ENCODE results near the gene RPL28. TPM values are rescaled to one million over a fixed set of nuclear protein-coding genes. Genes with fewer than 3 reads are reported as not detected.

Gene RPL28
- total RNA-seq, 1 donor from 2014 or later: 1,017 TPM

DNA sequence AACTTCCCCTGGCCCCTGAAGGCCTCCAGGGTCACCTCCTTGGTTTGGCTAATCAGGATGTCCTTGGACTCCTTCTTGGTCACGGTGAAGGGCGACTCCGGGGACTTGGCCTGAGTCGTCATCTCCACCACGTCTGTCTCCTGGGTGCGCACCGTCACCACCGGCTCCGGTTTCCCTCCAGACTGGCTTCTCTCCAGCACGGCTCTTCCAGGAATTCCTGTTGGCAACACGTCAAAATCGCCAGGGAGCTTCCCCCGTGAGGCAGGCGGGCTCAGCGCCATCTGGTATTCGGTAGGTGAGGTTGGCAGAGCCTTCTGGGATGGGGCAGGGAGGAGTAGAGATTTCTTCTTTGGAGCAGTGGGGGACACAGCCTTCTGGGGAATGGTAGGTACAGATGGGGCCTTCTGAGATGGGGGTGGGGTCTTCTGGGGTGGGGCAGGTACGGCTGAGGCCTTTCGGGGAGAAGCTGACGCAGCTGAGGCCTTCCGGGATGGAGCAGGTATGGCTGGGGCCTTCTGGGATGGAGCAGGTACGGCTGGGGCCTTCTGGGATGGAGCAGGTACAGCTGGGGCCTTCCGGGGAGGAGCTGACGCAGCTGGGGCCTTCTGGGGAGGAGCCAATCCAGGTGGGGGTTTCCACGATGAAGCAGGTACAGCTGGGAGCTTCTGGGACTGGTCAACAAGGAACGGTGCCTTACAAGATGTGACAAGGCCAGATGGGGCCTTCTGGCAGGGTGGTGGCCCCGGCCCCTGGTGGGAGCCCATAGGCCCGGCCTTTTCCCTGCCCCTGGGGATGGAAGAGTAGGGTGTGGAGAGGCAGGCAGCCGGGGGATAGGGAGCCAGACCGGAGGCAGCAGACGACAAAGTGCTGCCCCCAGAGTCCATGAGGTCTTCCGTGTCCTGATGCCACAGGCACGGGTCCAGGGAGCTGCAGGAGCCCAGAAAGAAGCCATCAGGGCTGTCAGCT lies 26.5 kb upstream of the RPL28 start:
- no peaks in the 10 kb centered on the region for H3K36me3 ChIP-seq
- peaks cover 15% of the 10 kb centered on the region for H3K4me1 ChIP-seq
- H4K20me1 ChIP-seq (ENCODE audit: low read depth): no peaks in the 10 kb centered on the region
- Mint-ChIP-seq H3K4me3 (no peak overlapping the region), H3K36me3 (no peaks in the 10 kb centered on the region), H3K4me1 (peaks cover 5% of the 10 kb centered on the region), H3K27me3 (ENCODE audit: insufficient read depth, low read depth) (peaks cover 40% of the 10 kb centered on the region), H3K9me3 (no peaks in the 10 kb centered on the region), H3K27ac (no peak overlapping the region)
- no peak overlapping the region for H3K27ac ChIP-seq
- no peak for DNase-seq (ENCODE audit: low spot score)
- no peak overlapping the region for H3K9ac ChIP-seq
- no peaks in the 10 kb centered on the region for H3K9me3 ChIP-seq (ENCODE audit: low read depth)
- H2AFZ ChIP-seq (replicated peaks): no peak overlapping the region
- TF ChIP-seq EZH2phosphoT487 (IDR thresholded peaks at IDR 0.05) (no peak), EZH2 (IDR thresholded peaks at IDR 0.05) (no peak)
- TF ChIP-seq, protein P1, sequence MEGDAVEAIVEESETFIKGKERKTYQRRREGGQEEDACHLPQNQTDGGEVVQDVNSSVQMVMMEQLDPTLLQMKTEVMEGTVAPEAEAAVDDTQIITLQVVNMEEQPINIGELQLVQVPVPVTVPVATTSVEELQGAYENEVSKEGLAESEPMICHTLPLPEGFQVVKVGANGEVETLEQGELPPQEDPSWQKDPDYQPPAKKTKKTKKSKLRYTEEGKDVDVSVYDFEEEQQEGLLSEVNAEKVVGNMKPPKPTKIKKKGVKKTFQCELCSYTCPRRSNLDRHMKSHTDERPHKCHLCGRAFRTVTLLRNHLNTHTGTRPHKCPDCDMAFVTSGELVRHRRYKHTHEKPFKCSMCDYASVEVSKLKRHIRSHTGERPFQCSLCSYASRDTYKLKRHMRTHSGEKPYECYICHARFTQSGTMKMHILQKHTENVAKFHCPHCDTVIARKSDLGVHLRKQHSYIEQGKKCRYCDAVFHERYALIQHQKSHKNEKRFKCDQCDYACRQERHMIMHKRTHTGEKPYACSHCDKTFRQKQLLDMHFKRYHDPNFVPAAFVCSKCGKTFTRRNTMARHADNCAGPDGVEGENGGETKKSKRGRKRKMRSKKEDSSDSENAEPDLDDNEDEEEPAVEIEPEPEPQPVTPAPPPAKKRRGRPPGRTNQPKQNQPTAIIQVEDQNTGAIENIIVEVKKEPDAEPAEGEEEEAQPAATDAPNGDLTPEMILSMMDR (IDR thresholded peaks at IDR 0.05): no peak
- peaks cover 18% of the 10 kb centered on the region for H3F3A ChIP-seq (ENCODE audit: low read depth)
- no peaks in the 10 kb centered on the region for H3K79me2 ChIP-seq (ENCODE audit: low read depth)
- H3K27me3 ChIP-seq: peaks cover 34% of the 10 kb centered on the region
- no peak overlapping the region for H3K4me2 ChIP-seq
- H3K4me3 ChIP-seq: no peak overlapping the region

DNA sequence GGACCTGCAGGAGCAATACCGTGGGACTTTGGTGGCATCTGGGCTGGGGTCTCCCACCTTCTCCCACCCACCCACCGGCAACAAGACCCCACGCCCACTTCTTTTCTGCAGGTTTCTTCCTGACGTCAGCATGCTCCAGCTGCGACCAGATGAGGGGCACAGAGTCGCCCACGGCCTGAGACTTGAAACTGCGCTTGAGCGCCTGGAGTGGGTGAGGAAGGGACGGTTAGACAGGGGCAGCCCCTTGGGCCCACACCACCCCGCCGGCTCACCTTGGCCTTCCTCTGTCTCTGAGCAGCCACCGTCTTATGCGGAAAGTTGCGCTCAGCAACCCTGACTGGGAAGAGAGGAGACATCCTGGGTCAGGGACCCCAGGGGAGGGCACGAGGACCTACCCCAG lies 24.8 kb upstream of the RPL28 start:
- TF ChIP-seq, protein P1 (IDR thresholded peaks at IDR 0.05): no peak
- TF ChIP-seq EZH2 (IDR thresholded peaks at IDR 0.05) (no peak), EZH2phosphoT487 (IDR thresholded peaks at IDR 0.05) (no peak)
- Histone ChIP-seq H3K9me3 (ENCODE audit: low read depth) (no peaks in the 10 kb centered on the region), H3K27me3 (peaks cover 17% of the 10 kb centered on the region), H3K79me2 (ENCODE audit: low read depth) (no peaks in the 10 kb centered on the region), H3F3A (ENCODE audit: low read depth) (peaks cover 3% of the 10 kb centered on the region), H3K9ac (no peak overlapping the region), H3K27ac (no peak overlapping the region), H4K20me1 (ENCODE audit: low read depth) (no peaks in the 10 kb centered on the region), H3K36me3 (no peaks in the 10 kb centered on the region), H3K4me3 (no peak overlapping the region), H2AFZ (replicated peaks) (no peak overlapping the region), H3K4me1 (peaks cover 9% of the 10 kb centered on the region), H3K4me2 (no peak overlapping the region)
- no peaks in the 10 kb centered on the region for H3K36me3 Mint-ChIP-seq
- peaks cover 30% of the 10 kb centered on the region for H3K27me3 Mint-ChIP-seq (ENCODE audit: insufficient read depth, low read depth)
- H3K9me3 Mint-ChIP-seq: no peaks in the 10 kb centered on the region
- H3K4me3 Mint-ChIP-seq: no peak overlapping the region
- H3K27ac Mint-ChIP-seq: no peak overlapping the region
- H3K4me1 Mint-ChIP-seq: peaks cover 2% of the 10 kb centered on the region
- no peak for DNase-seq (ENCODE audit: low spot score)

DNA sequence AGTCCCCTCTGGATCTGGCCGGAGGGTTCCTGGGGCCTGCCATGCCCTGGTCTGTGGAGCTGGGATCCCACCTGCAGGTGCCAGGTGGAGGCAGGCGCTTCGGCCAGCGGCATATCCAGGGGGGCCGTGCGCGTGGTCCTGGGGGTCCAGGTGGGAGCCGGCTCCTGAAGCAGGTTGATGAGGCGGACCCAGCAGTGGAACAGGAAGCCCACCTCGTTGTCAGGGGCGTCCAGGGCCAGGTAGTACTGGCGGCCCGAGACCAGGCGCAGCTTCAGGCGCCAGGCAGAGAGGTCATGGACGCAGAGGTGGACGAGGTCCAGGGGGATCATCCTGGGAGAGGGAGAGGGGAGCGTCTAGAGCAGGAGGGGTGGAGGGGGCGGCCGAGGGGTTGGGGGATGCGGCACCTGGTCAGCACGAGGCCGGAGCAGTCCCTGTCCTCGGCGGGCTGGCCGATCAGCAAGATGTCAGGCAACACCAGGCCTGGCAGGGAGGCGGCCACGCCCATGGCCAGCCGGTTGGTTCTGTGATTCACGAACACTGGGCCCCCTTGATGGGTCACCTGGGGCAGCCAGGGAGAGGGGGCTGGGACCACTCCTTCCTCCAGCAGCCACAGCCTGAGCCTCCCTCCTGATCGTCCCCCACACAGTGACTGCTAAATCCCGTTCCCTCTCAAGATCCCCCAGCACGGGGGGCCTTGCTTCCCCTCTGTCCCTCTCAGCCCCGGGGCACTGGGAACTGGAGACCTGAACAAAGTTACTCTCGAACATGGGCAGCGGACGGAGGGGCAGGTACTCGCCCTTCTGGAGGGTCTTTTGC lies 23.4 kb upstream of the RPL28 start:
- Histone ChIP-seq H3K4me1 (peaks cover 9% of the 10 kb centered on the region), H3F3A (ENCODE audit: low read depth) (peaks cover 3% of the 10 kb centered on the region), H4K20me1 (ENCODE audit: low read depth) (no peaks in the 10 kb centered on the region), H2AFZ (replicated peaks) (peak overlapping the region; percentile 57), H3K4me3 (no peak overlapping the region), H3K4me2 (no peak overlapping the region), H3K9ac (no peak overlapping the region), H3K36me3 (no peaks in the 10 kb centered on the region), H3K27ac (no peak overlapping the region), H3K27me3 (peaks cover 7% of the 10 kb centered on the region), H3K9me3 (ENCODE audit: low read depth) (no peaks in the 10 kb centered on the region), H3K79me2 (ENCODE audit: low read depth) (no peaks in the 10 kb centered on the region)
- H3K4me1 Mint-ChIP-seq: peaks cover 4% of the 10 kb centered on the region
- DNase-seq (ENCODE audit: low spot score): no peak
- H3K9me3 Mint-ChIP-seq: no peaks in the 10 kb centered on the region
- no peaks in the 10 kb centered on the region for H3K36me3 Mint-ChIP-seq
- H3K27me3 Mint-ChIP-seq (ENCODE audit: insufficient read depth, low read depth): peaks cover 24% of the 10 kb centered on the region
- no peak overlapping the region for H3K27ac Mint-ChIP-seq
- H3K4me3 Mint-ChIP-seq: no peak overlapping the region
- TF ChIP-seq EZH2phosphoT487 (IDR thresholded peaks at IDR 0.05) (no peak), EZH2 (IDR thresholded peaks at IDR 0.05) (no peak)
- TF ChIP-seq, protein P1 (IDR thresholded peaks at IDR 0.05): no peak
